ENCODE data around the gene STIM2.
"Not testable (repeated sequence)": the region's sequence is repeated elsewhere in the genome, so short reads cannot be mapped to it uniquely, and the experiment has no call there.

STIM2 gene

GRCh38 chr4:26819026-26819425 lies 41.6 kb upstream of the STIM2 start:
- H3K4me1 ChIP-seq = no peaks in the 10 kb centered on the region
- DNase-seq = no peak
- TF ChIP-seq CTCF (IDR thresholded peaks at IDR 0.05; ENCODE audit: low read depth, low read length) = no peak
- no peaks in the 10 kb centered on the region for H3K27me3 ChIP-seq
- no peaks in the 10 kb centered on the region for H3K36me3 ChIP-seq
- no peaks in the 10 kb centered on the region for H3K9me3 ChIP-seq
- no peak overlapping the region for H3K4me3 ChIP-seq (ENCODE audit: low read depth, low read length)

GRCh38 chr4:26819478-26820095 lies 41.1 kb upstream of the STIM2 start:
- no peaks in the 10 kb centered on the region for H3K36me3 ChIP-seq
- no peaks in the 10 kb centered on the region for H3K4me1 ChIP-seq
- peak; percentile 5; the same call in 1 of the 2 replicates for TF ChIP-seq CTCF (IDR thresholded peaks at IDR 0.05; ENCODE audit: low read depth, low read length)
- H3K4me3 ChIP-seq (ENCODE audit: low read depth, low read length) = no peak overlapping the region
- no peaks in the 10 kb centered on the region for H3K9me3 ChIP-seq
- DNase-seq = no peak
- H3K27me3 ChIP-seq = no peaks in the 10 kb centered on the region

GRCh38 chr4:26820346-26820745 lies 40.3 kb upstream of the STIM2 start:
- Histone ChIP-seq H3K9me3 (no peaks in the 10 kb centered on the region), H3K27me3 (no peaks in the 10 kb centered on the region), H3K36me3 (no peaks in the 10 kb centered on the region), H3K4me1 (no peaks in the 10 kb centered on the region), H3K4me3 (ENCODE audit: low read depth, low read length) (no peak overlapping the region)
- TF ChIP-seq CTCF (IDR thresholded peaks at IDR 0.05; ENCODE audit: low read depth, low read length) = no peak
- DNase-seq = no peak

- Histone ChIP-seq H3K4me1 (no peaks in the 10 kb centered on the region), H3K4me3 (ENCODE audit: low read depth, low read length) (no peak overlapping the region), H3K36me3 (no peaks in the 10 kb centered on the region), H3K27me3 (no peaks in the 10 kb centered on the region), H3K9me3 (no peaks in the 10 kb centered on the region)
- no peak for TF ChIP-seq CTCF (IDR thresholded peaks at IDR 0.05; ENCODE audit: low read depth, low read length)
- no peak for DNase-seq
These were observed 39.6 kb upstream of the STIM2 start for GRCh38 chr4:26821031-26821430.

GRCh38 chr4:26821677-26822503 lies 38.8 kb upstream of the STIM2 start:
- H3K4me3 ChIP-seq (ENCODE audit: low read depth, low read length) = no peak overlapping the region
- no peaks in the 10 kb centered on the region for H3K27me3 ChIP-seq
- no peaks in the 10 kb centered on the region for H3K36me3 ChIP-seq
- no peaks in the 10 kb centered on the region for H3K9me3 ChIP-seq
- DNase-seq = no peak
- no peak for TF ChIP-seq CTCF (IDR thresholded peaks at IDR 0.05; ENCODE audit: low read depth, low read length)
- H3K4me1 ChIP-seq = no peaks in the 10 kb centered on the region

GRCh38 chr4:26822546-26822945 lies 38.1 kb upstream of the STIM2 start:
- no peak overlapping the region for H3K4me3 ChIP-seq (ENCODE audit: low read depth, low read length)
- TF ChIP-seq CTCF (IDR thresholded peaks at IDR 0.05; ENCODE audit: low read depth, low read length) = no peak
- DNase-seq = no peak

GRCh38 chr4:26822974-26823373 lies 37.7 kb upstream of the STIM2 start:
- H3K36me3 ChIP-seq = not testable (repeated sequence)

More at GRCh38 chr4:26822546-26822945, 38.1 kb upstream of the STIM2 start:
- H3K4me1 ChIP-seq = no peaks in the 10 kb centered on the region
- no peaks in the 10 kb centered on the region for H3K36me3 ChIP-seq
- no peaks in the 10 kb centered on the region for H3K27me3 ChIP-seq
- no peaks in the 10 kb centered on the region for H3K9me3 ChIP-seq

More at GRCh38 chr4:26822974-26823373, 37.7 kb upstream of the STIM2 start:
- not testable (repeated sequence) for H3K4me1 ChIP-seq; DNase-seq; H3K27me3 ChIP-seq; H3K4me3 ChIP-seq (ENCODE audit: low read depth, low read length); H3K9me3 ChIP-seq

Measured in BE2C (cell line).